Measurements from ENCODE around the gene SLC18B1. TPM values are rescaled to one million over a fixed set of nuclear protein-coding genes. Genes with fewer than 3 reads are reported as not detected.

The SLC18B1 gene
- total and polyA plus RNA-seq, 2 of the 8 experiments (the other 6 are each of a cell fraction or from before 2014, with no cell fraction given): 17.2 to 23.4 TPM

- no peak overlapping the region for H3K23ac ChIP-seq (ENCODE audit: insufficient read length)
- no peak overlapping the region for H4K91ac ChIP-seq (replicated peaks; ENCODE audit: insufficient read length, low read length)
- H3K9me3 ChIP-seq (ENCODE audit: insufficient read depth in 2 of 2, low read depth in 1 of 2, low read length in 1 of 2): no peaks in the 10 kb centered on the region
- no peak overlapping the region for H2BK120ac ChIP-seq (replicated peaks; ENCODE audit: low read depth, low read length)
- WGBS, 2 experiments (ENCODE audit: extremely low coverage in 1 of 2, insufficient coverage in 1 of 2, insufficient read length in 1 of 2, insufficient replicate concordance in 2 of 2, low coverage in 1 of 2, low lambda C conversion rate in 2 of 2, missing lambda C conversion rate in 1 of 2): 95% methylated on average over 1 of the region's 1 CpG; no CpG with 5 or more reads in 1 of the 2 experiments
- H3K27me3 ChIP-seq (replicated peaks in 1 of 4; ENCODE audit: control insufficient read depth in 3 of 4, extremely low read depth in 1 of 4, insufficient read depth in 3 of 4, low read length in 3 of 4): no peaks in the 10 kb centered on the region
- H3K23me2 ChIP-seq (ENCODE audit: low read depth, low read length): no peaks in the 10 kb centered on the region
- no peak overlapping the region for H3K4ac ChIP-seq (replicated peaks; ENCODE audit: insufficient read length, low read depth, low read length)
- no peaks in the 10 kb centered on the region for H3K79me2 ChIP-seq (ENCODE audit: control insufficient read depth in 1 of 2, insufficient read depth in 2 of 2, low read length in 2 of 2)
- no peak overlapping the region for H2BK5ac ChIP-seq (ENCODE audit: low read depth, low read length)
- no peaks in the 10 kb centered on the region for H3K79me1 ChIP-seq (ENCODE audit: low read depth, low read length)
- H2AFZ ChIP-seq (ENCODE audit: low read length): no peak overlapping the region
- H3K9ac ChIP-seq (replicated peaks in 1 of 4; ENCODE audit: extremely low read depth in 1 of 4, low read depth in 3 of 4, low read length in 3 of 4): no peak overlapping the region
- POLR2A ChIA-PET (ENCODE audit: partially characterized antibody): interaction anchor here (0.5 kb wide), 1 partner anchor 137 kb away, joined by 3 read pairs; no protein-coding TSS in a partner anchor
- no peak overlapping the region for H4K8ac ChIP-seq (ENCODE audit: extremely low read depth, insufficient read depth, low read length)
- CTCF ChIA-PET (ENCODE audit: partially characterized antibody): interaction anchor here (2.3 to 2.8 kb wide), 2 partner anchors 13 to 27 kb away, joined by 7 to 15 read pairs; no protein-coding TSS in a partner anchor
- H4K20me1 ChIP-seq (replicated peaks in 1 of 2; ENCODE audit: control insufficient read depth in 1 of 2, insufficient read depth in 2 of 2, low read length in 2 of 2): no peaks in the 10 kb centered on the region
- no peak overlapping the region for H4K5ac ChIP-seq (ENCODE audit: insufficient read length, low read depth, low read length)
- H3K14ac ChIP-seq (ENCODE audit: insufficient read length): no peak overlapping the region
- H3K27ac ChIP-seq (ENCODE audit: low read depth, low read length): no peak overlapping the region
- H3K4me3 ChIP-seq (ENCODE audit: extremely low read depth in 1 of 4, insufficient read depth in 2 of 4, low read depth in 3 of 4, low read length in 4 of 4): no peak overlapping the region
- no peak overlapping the region for H3K56ac ChIP-seq (replicated peaks; ENCODE audit: insufficient read length, low read depth, low read length)
- no peaks in the 10 kb centered on the region for H3K36me3 ChIP-seq (ENCODE audit: control insufficient read depth in 2 of 4, insufficient read depth in 4 of 4, low read length in 3 of 4)
- H3K4me1 ChIP-seq (replicated peaks in 1 of 4; ENCODE audit: control insufficient read depth in 3 of 4, insufficient read depth in 4 of 4, low read length in 3 of 4): no peaks in the 10 kb centered on the region
- H2BK20ac ChIP-seq (ENCODE audit: low read length): no peak overlapping the region
- FAIRE-seq (no peak), DNase-seq (ENCODE audit: low read depth in 1 of 2, low spot score in 2 of 2) (no peak)
- no peak overlapping the region for H2AK5ac ChIP-seq (ENCODE audit: low read depth, low read length)
- no peak overlapping the region for H2BK12ac ChIP-seq (ENCODE audit: low read depth, low read length)
- H3K4me2 ChIP-seq (ENCODE audit: insufficient read depth in 1 of 2, low read depth in 2 of 2, low read length in 2 of 2): no peak overlapping the region
- no peak overlapping the region for H3K18ac ChIP-seq (ENCODE audit: extremely low read depth, low read length)
- no peak overlapping the region for H2BK15ac ChIP-seq (ENCODE audit: low read length)
- TF ChIP-seq EP300 (IDR thresholded peaks at IDR 0.05; ENCODE audit: borderline replicate concordance in 1 of 2, low read depth in 2 of 2, low read length in 2 of 2) (no peak), CREB1 (IDR thresholded peaks at IDR 0.05) (no peak)
Observed at GRCh38 chr6:132741281-132741680, 57.2 kb downstream of the SLC18B1 start.

Measured in H1 (cell line).